ENCODE measurements around the gene TTC23L. TPM values are rescaled to one million over a fixed set of nuclear protein-coding genes. Genes with fewer than 3 reads are reported as not detected.

The TTC23L gene
- total and polyA plus RNA-seq, 4 donors, result 0.62 to 6.1 (median 0.72) TPM; not detected in 1

DNA sequence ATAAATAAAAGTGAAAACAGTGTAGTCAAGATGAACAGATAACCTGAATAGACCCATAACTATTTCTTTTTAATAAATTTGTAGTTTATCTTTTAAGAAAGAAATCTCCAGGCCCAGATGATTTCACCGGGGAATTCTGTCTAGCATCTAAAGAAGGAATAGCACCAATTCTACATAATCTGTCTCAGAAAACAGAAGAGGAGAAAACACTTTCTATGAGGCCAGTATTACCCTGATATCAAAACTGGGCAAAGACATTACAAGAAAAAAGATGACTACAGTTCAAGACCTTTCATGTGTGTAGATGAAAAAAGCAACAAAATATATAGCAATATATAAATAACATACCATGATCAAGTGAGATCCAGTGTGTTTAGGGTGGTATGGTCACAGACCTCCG is 31.4 kb downstream of the TTC23L start:
- Histone ChIP-seq H3K27ac (ENCODE audit: low read depth in 1 of 2, low read length in 2 of 2) (no peak overlapping the region), H3K4me3 (ENCODE audit: low read length in 2 of 2) (no peak overlapping the region), H3K9me3 (ENCODE audit: control insufficient read depth, low read length) (peaks cover under 1% of the 10 kb centered on the region), H3K36me3 (ENCODE audit: control insufficient read depth in 1 of 2, insufficient read depth in 2 of 2, low read length in 1 of 2) (no peaks in the 10 kb centered on the region), H3K4me1 (ENCODE audit: control insufficient read depth in 1 of 2, insufficient read depth in 2 of 2, low read length in 2 of 2) (peaks cover 0 to 6% of the 10 kb centered on the region in 2 donors), H3K27me3 (ENCODE audit: control insufficient read depth in 1 of 2, insufficient read depth in 2 of 2, low read length in 1 of 2) (peaks cover 0 to under 1% of the 10 kb centered on the region in 2 donors)
- ATAC-seq (ENCODE audit: low FRiP score) (no peak), DNase-seq (no peak)
- intact Hi-C loops (cut with DNase I), result no loop called here
- 94 to 98% methylated on average over 2 of the region's 2 CpGs for WGBS, 2 donors

DNA sequence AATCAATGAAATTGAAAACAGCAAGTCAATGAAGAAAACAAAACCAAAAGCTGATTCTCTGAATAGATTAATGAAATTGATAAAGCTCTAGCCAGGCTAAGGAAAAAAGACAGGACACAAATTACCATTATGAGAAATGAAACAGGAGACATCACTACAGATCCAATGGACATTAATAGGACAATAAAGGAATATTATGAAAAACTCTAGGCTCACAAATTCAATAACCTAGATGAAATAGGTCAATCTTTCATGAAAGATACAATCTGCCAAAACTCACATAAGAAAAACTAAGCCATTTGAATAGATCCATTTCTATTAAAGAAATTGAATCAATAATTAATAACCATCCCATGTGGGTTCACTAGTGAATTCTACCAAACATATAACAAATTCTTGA is 37.3 kb downstream of the TTC23L start:
- ATAC-seq (ENCODE audit: low FRiP score), result no peak
- no peak for DNase-seq
- peaks cover 0 to 2% of the 10 kb centered on the region in 2 donors for H3K27me3 ChIP-seq (ENCODE audit: control insufficient read depth in 1 of 2, insufficient read depth in 2 of 2, low read length in 1 of 2)
- H3K27ac ChIP-seq (ENCODE audit: low read depth in 1 of 2, low read length in 2 of 2), result no peak overlapping the region
- peaks cover 2% of the 10 kb centered on the region for H3K9me3 ChIP-seq (ENCODE audit: control insufficient read depth, low read length)
- H3K4me1 ChIP-seq (ENCODE audit: control insufficient read depth in 1 of 2, insufficient read depth in 2 of 2, low read length in 2 of 2), result no peaks in the 10 kb centered on the region
- no peak overlapping the region for H3K4me3 ChIP-seq (ENCODE audit: low read length in 2 of 2)
- intact Hi-C loops (cut with DNase I), result no loop called here
- H3K36me3 ChIP-seq (ENCODE audit: control insufficient read depth in 1 of 2, insufficient read depth in 2 of 2, low read length in 1 of 2), result no peaks in the 10 kb centered on the region

DNA sequence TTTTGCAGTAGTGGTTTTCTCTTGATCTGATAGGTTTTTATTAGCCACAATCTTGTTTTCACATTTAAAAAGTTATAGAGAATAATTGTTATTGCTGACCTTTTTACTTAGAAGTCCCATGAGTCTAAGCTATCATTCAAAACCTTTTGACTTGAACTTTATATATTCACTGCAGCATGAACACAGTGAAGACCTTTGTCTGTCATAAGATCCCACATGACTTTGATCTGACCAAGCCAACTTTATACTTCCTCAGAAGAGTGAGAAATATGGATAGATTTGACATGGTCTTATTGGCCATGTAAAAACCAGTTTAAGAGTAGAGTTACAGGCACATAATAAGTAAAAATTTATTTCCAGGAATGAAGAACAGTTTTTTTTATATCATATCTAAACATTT is 42.3 kb downstream of the TTC23L start:
- H3K27me3 ChIP-seq (ENCODE audit: control insufficient read depth in 1 of 2, insufficient read depth in 2 of 2, low read length in 1 of 2), result no peaks in the 10 kb centered on the region
- no peaks in the 10 kb centered on the region for H3K36me3 ChIP-seq (ENCODE audit: control insufficient read depth in 1 of 2, insufficient read depth in 2 of 2, low read length in 1 of 2)
- H3K4me1 ChIP-seq (ENCODE audit: control insufficient read depth in 1 of 2, insufficient read depth in 2 of 2, low read length in 2 of 2), result no peaks in the 10 kb centered on the region
- no peaks in the 10 kb centered on the region for H3K9me3 ChIP-seq (ENCODE audit: control insufficient read depth, low read length)
- intact Hi-C loops (cut with DNase I), result no loop called here
- no peak overlapping the region for H3K4me3 ChIP-seq (ENCODE audit: low read length in 2 of 2)
- ATAC-seq (ENCODE audit: low FRiP score) (no peak), DNase-seq (no peak)
- no peak overlapping the region for H3K27ac ChIP-seq (ENCODE audit: low read depth in 1 of 2, low read length in 2 of 2)

DNA sequence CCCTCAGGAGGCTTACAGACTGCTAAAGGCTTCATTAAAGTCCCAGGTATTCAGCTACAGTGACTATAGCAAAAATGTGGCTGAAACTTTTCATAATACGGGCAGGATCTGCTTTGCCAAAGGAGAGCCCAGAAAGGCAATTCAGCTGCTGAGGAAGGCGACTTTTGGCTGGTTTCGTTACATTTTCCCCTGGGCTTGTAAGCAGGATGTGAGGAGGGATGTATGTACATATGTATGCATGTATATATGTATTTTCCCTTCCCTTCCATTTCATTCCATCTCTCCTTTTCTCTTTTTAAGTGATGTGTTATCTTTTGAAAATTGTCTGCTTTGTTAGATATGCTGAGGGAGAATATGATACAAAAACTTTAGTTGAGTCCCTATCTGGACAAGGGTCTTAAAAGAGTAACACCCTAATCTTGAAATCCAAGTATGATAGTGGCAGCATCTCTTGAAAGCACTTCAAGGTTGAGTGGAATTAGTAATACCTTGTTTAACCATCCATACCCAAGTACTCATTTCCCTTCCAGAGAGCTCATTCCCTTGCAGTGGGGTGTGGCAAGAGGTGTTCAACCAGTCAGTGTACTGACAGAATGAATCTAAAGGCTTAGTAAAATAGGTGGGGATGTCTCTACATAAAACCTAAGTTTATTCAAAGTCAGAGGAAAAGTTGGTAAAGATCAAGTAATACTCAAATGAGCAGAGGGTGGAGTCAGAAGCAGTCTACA is 47.6 kb downstream of the TTC23L start:
- no peaks in the 10 kb centered on the region for H3K9me3 ChIP-seq (ENCODE audit: control insufficient read depth, low read length)
- no peaks in the 10 kb centered on the region for H3K27me3 ChIP-seq (ENCODE audit: control insufficient read depth in 1 of 2, insufficient read depth in 2 of 2, low read length in 1 of 2)
- DNase-seq (no peak), ATAC-seq (ENCODE audit: low FRiP score) (no peak)
- no peak overlapping the region for H3K27ac ChIP-seq (ENCODE audit: low read depth in 1 of 2, low read length in 2 of 2)
- no peak overlapping the region for H3K4me3 ChIP-seq (ENCODE audit: low read length in 2 of 2)
- WGBS, 2 donors, result 89 to 92% methylated on average over 3 of the region's 3 CpGs
- no peaks in the 10 kb centered on the region for H3K4me1 ChIP-seq (ENCODE audit: control insufficient read depth in 1 of 2, insufficient read depth in 2 of 2, low read length in 2 of 2)
- intact Hi-C loops (cut with DNase I), result no loop called here
- H3K36me3 ChIP-seq (ENCODE audit: control insufficient read depth in 1 of 2, insufficient read depth in 2 of 2, low read length in 1 of 2), result no peaks in the 10 kb centered on the region

DNA sequence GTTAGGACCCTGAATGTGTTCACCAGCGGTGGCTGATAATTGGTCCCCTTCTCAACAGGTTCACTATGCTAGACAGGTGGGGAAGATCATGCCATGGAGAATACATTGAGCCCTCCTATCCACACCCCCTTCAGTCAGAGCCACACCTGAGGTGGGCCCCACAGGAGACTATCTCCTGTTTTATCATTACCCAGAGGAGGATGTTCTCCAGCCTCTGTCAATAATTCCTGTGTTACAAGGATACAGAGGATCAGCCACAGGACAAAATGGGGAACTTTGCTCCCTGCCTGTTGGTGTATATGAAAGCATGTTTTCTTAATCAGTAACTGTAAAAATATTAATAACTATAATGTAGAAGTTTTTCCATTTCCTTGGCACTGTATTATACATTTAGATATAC is 50.4 kb downstream of the TTC23L start:
- H3K27me3 ChIP-seq (ENCODE audit: control insufficient read depth in 1 of 2, insufficient read depth in 2 of 2, low read length in 1 of 2), result no peaks in the 10 kb centered on the region
- H3K27ac ChIP-seq (ENCODE audit: low read depth in 1 of 2, low read length in 2 of 2), result no peak overlapping the region
- DNase-seq (no peak), ATAC-seq (ENCODE audit: low FRiP score) (no peak)
- H3K36me3 ChIP-seq (ENCODE audit: control insufficient read depth in 1 of 2, insufficient read depth in 2 of 2, low read length in 1 of 2), result no peaks in the 10 kb centered on the region
- 93 to 99% methylated on average over 1 of the region's 1 CpG for WGBS, 2 donors
- peaks cover 0 to 3% of the 10 kb centered on the region in 2 donors for H3K4me1 ChIP-seq (ENCODE audit: control insufficient read depth in 1 of 2, insufficient read depth in 2 of 2, low read length in 2 of 2)
- intact Hi-C loops (cut with DNase I), result no loop called here
- no peak overlapping the region for H3K4me3 ChIP-seq (ENCODE audit: low read length in 2 of 2)
- no peaks in the 10 kb centered on the region for H3K9me3 ChIP-seq (ENCODE audit: control insufficient read depth, low read length)

DNA sequence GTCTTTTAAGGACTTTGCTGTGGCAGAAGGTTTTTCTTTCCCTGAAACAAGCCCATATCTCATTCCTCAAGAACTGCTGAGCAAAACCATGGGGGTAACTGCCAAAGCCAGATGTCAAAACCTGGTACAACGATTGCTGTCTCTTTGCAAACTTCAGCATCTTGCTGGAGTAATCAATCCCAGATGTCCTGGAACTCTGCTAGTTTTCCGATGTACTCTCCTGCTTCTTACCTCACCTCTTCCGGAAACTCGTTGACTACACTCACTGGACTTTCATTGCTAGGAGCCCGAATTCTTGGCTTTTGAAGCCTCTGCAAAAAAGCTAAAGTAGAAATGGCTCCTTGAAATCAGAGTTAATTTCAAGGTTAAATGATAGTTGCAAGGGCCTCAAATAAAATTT is 53.0 kb downstream of the TTC23L start:
- DNase-seq, result no peak
- Histone ChIP-seq H3K27ac (ENCODE audit: low read depth in 1 of 2, low read length in 2 of 2) (no peak overlapping the region), H3K36me3 (ENCODE audit: control insufficient read depth in 1 of 2, insufficient read depth in 2 of 2, low read length in 1 of 2) (no peaks in the 10 kb centered on the region), H3K9me3 (ENCODE audit: control insufficient read depth, low read length) (no peaks in the 10 kb centered on the region), H3K27me3 (ENCODE audit: control insufficient read depth in 1 of 2, insufficient read depth in 2 of 2, low read length in 1 of 2) (no peaks in the 10 kb centered on the region), H3K4me3 (ENCODE audit: low read length in 2 of 2) (peak overlapping the region in 1 of 2 donors; percentile 34), H3K4me1 (ENCODE audit: control insufficient read depth in 1 of 2, insufficient read depth in 2 of 2, low read length in 2 of 2) (peaks cover 0 to 3% of the 10 kb centered on the region in 2 donors)
- 12 to 19% methylated on average over 5 of the region's 5 CpGs for WGBS, 2 donors
- intact Hi-C loops (cut with DNase I), result loop anchor here in 1 of 2 donors (10.0 kb wide), 1 partner anchor 237 kb away; the partner anchor contains the start of gene RAI14
- no peak for ATAC-seq (ENCODE audit: low FRiP score)

DNA sequence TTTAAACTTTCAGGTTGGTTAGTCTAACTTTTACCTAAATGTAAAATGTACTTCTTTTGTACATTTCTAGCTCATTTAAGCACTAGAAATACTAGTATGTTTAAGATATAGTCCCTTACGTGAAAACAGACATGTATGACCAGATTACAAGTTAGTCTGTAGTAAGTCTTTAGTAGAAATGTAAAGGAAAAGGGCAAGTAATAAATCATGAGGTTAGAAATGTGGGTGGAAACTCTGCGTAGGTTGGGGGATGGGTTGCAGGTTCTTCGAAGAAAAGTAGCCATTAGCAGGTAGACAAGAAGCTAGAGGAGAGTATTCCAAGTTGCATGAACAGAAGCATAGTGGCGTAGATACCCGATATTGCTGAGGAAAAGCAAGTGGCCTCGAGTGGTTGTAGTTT is 53.5 kb downstream of the TTC23L start:
- ATAC-seq (ENCODE audit: low FRiP score) (no peak), DNase-seq (no peak)
- intact Hi-C loops (cut with DNase I), result loop anchor here in 1 of 2 donors (10.0 kb wide), 1 partner anchor 238 kb away; the partner anchor contains the start of gene RAI14
- Histone ChIP-seq H3K27me3 (ENCODE audit: control insufficient read depth in 1 of 2, insufficient read depth in 2 of 2, low read length in 1 of 2) (no peaks in the 10 kb centered on the region), H3K9me3 (ENCODE audit: control insufficient read depth, low read length) (no peaks in the 10 kb centered on the region), H3K4me3 (ENCODE audit: low read length in 2 of 2) (no peak overlapping the region), H3K36me3 (ENCODE audit: control insufficient read depth in 1 of 2, insufficient read depth in 2 of 2, low read length in 1 of 2) (no peaks in the 10 kb centered on the region), H3K4me1 (ENCODE audit: control insufficient read depth in 1 of 2, insufficient read depth in 2 of 2, low read length in 2 of 2) (peaks cover 0 to 3% of the 10 kb centered on the region in 2 donors), H3K27ac (ENCODE audit: low read depth in 1 of 2, low read length in 2 of 2) (no peak overlapping the region)
- 88 to 89% methylated on average over 6 of the region's 6 CpGs for WGBS, 2 donors

DNA sequence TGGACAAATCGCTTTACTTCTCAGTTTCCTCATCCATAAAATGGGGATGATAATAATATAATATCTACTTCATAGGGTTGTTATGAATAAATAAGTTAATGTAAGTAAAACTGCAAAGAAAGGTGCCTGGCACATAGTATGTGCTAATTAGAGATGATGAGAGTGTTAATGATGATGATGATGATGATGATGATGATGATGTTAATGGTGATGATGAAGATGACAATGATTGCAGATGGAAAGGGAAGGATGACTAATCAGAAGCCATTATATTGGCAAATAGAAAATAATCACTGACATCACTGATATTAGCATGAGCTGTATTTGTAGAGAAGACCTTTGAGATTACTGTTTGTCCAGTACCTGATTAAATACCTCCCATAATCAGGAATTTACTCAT is 55.8 kb downstream of the TTC23L start:
- Histone ChIP-seq H3K4me1 (ENCODE audit: control insufficient read depth in 1 of 2, insufficient read depth in 2 of 2, low read length in 2 of 2) (peaks cover 0 to 3% of the 10 kb centered on the region in 2 donors), H3K9me3 (ENCODE audit: control insufficient read depth, low read length) (no peaks in the 10 kb centered on the region), H3K4me3 (ENCODE audit: low read length in 2 of 2) (no peak overlapping the region), H3K36me3 (ENCODE audit: control insufficient read depth in 1 of 2, insufficient read depth in 2 of 2, low read length in 1 of 2) (no peaks in the 10 kb centered on the region), H3K27me3 (ENCODE audit: control insufficient read depth in 1 of 2, insufficient read depth in 2 of 2, low read length in 1 of 2) (no peaks in the 10 kb centered on the region), H3K27ac (ENCODE audit: low read depth in 1 of 2, low read length in 2 of 2) (no peak overlapping the region)
- DNase-seq (no peak), ATAC-seq (ENCODE audit: low FRiP score) (no peak)
- 97 to 98% methylated on average over 1 of the region's 1 CpG for WGBS, 2 donors
- intact Hi-C loops (cut with DNase I), result loop anchor here (5.0 to 10.0 kb wide), 3 partner anchors 237 to 372 kb away; partner anchors contain the start of gene RAI14 (in 2 of the 2)
